IPS-18a (cell line): Measurements from ENCODE around the gene APOA1.

Source experiments
- H3K27ac ChIP-seq: one replicate; pipeline ENCODE4 v1.5.1; 2013; ENCODE audit warnings: low read length
- H3K27me3 ChIP-seq: one replicate; pipeline ENCODE4 v1.6.1; 2013; ENCODE audit warnings: mild to moderate bottlenecking, low read length; ENCODE audit not compliant: control insufficient read depth, insufficient read depth
- H3K36me3 ChIP-seq: one replicate; pipeline ENCODE4 v1.6.1; 2013; ENCODE audit warnings: low read depth, low read length; ENCODE audit not compliant: control insufficient read depth
- H3K4me1 ChIP-seq: one replicate; pipeline ENCODE4 v1.6.1; 2013; ENCODE audit warnings: low read depth, low read length; ENCODE audit not compliant: control insufficient read depth
- H3K4me3 ChIP-seq: one replicate; pipeline ENCODE4 v1.5.1; 2013; ENCODE audit warnings: low read length
- H3K9ac ChIP-seq: one replicate; pipeline ENCODE4 v1.6.1; 2013; ENCODE audit warnings: mild to moderate bottlenecking, low read length, moderate library complexity
- H3K9me3 ChIP-seq: one replicate; pipeline ENCODE4 v1.6.1; 2013; ENCODE audit warnings: low read depth, low read length; ENCODE audit not compliant: control insufficient read depth

The APOA1 gene

DNA sequence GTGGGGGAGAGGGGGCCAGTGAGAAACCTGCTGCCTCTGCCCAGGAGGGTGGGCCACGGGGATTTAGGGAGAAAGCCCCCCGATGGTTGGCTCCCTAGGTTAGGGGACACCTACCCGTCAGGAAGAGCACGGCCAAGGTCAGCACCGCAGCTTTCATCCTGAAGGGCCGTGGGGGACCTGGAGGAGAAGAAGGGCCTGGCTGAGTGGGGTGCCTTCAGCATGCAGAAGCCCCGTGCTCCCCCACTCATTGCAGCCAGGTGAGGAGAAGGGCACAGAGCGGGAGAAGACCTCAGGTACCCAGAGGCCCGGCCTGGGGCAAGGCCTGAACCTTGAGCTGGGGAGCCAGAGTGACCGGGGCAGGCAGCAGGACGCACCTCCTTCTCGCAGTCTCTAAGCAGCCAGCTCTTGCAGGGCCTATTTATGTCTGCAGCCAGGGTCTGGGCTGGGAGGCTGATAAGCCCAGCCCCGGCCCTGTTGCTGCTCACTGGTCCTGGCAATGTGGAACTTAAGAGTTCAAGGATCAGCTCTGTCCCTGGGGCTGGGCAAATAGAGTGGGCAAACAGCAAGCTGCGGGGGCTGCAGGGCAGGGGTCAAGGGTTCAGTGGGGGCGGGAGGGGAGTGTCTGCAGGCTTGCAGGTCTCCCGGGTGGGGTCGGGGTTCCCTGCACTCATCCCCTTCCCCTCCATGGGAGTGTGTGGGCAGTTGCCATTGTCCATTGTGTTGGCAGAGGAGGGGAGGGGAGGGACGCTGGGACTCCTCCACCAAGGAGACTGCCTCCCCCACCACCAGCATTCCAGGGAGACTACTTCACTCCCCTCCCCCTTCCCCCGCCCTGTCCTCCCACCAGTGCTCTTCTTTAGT lies at the start of gene APOA1:
APOA1 (minus strand) TSS at position 392 of the 861 bp plus-strand sequence; CDS start at position 157, 235 bp downstream.
- no peak within 1 kb of the TSS for H3K9ac ChIP-seq
- H3K36me3 ChIP-seq, result no peaks in the 10 kb centered on the region
- H3K4me1 ChIP-seq, result peaks cover 3% of the 10 kb centered on the region
- no peaks in the 10 kb centered on the region for H3K9me3 ChIP-seq
- H3K27ac ChIP-seq, result no peak within 1 kb of the TSS
- H3K27me3 ChIP-seq, result peaks cover 10% of the 10 kb centered on the region
- H3K4me3 ChIP-seq, result no peak within 1 kb of the TSS

DNA sequence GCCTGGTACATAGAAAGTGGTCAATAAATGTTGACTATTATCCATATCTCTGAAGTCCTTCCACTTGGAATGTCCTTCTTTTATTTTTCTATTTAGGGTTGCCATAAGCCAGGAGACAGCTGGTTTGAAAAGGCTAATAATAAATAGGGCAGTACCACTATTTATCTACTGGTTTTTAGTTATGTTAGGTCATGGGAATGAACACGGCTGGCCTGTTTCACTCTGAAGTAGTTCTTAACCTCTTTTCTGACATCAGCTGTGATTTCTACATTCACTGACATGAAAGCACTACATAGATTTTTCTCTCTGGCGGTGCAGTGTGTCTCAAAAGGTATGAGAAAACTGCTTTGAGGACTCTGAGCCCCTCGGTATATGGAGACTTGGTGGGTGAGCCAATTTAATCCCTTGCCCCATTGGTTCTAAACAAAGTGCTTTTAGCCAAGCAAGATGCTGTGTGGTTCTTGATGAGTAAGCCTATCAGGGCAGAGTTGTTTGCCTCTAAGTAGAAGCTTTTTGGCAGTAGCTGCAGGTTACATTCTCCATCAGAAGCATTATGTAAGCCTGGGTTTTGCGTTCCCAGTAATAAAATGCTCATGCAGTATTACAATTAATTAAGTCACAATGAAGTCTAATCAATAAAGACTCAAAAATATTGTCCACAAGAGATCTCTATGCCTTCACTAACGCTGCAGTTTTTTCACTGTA lies 48.7 kb upstream of the APOA1 start:
- no peaks in the 10 kb centered on the region for H3K36me3 ChIP-seq
- no peak overlapping the region for H3K9ac ChIP-seq
- no peak overlapping the region for H3K4me3 ChIP-seq
- no peaks in the 10 kb centered on the region for H3K4me1 ChIP-seq
- no peak overlapping the region for H3K27ac ChIP-seq
- no peaks in the 10 kb centered on the region for H3K27me3 ChIP-seq
- H3K9me3 ChIP-seq, result no peaks in the 10 kb centered on the region

DNA sequence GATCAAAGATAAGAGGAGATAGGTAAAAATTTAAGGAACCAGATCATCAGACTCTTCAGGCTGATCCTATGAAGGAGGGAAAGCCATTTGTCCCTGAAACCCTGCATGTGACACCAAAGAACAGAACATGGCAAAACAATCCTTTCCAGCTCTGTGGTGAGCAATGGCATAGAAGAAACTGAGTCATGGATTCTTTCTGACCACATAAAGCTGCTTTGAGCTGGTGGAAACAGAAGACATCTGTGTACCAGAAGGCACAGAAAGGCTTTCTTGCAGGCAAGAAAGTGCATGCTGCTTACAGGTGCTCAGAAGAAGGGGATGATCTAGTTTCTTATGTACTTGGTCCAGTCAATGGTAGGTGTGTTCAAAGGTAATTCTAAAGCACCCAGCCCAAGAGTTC lies 45.0 kb upstream of the APOA1 start:
- Histone ChIP-seq H3K9me3 (no peaks in the 10 kb centered on the region), H3K36me3 (no peaks in the 10 kb centered on the region), H3K4me1 (no peaks in the 10 kb centered on the region), H3K27ac (no peak overlapping the region), H3K4me3 (no peak overlapping the region), H3K27me3 (no peaks in the 10 kb centered on the region), H3K9ac (no peak overlapping the region)

DNA sequence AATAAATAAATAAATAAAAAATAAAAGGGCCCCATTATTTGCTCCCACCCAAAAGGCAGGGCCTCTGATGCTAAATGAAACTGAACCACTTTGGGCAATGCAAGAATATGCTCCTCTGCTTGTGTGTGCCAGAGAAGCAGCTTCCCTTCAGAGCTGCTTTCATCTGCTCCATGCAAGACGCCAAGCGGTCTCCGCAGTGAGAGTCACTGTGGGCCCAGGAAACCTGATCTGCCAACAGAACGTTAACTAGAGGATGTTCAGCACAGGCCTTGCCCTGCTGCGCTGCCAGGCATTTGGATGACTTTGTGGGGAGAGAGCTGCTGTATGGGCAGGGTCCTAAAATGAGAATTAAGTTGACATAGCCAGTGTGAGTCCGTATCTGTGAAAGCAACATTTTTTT lies 43.7 kb upstream of the APOA1 start:
- Histone ChIP-seq H3K27ac (no peak overlapping the region), H3K36me3 (no peaks in the 10 kb centered on the region), H3K4me3 (no peak overlapping the region), H3K9ac (no peak overlapping the region), H3K4me1 (no peaks in the 10 kb centered on the region), H3K9me3 (no peaks in the 10 kb centered on the region), H3K27me3 (no peaks in the 10 kb centered on the region)

DNA sequence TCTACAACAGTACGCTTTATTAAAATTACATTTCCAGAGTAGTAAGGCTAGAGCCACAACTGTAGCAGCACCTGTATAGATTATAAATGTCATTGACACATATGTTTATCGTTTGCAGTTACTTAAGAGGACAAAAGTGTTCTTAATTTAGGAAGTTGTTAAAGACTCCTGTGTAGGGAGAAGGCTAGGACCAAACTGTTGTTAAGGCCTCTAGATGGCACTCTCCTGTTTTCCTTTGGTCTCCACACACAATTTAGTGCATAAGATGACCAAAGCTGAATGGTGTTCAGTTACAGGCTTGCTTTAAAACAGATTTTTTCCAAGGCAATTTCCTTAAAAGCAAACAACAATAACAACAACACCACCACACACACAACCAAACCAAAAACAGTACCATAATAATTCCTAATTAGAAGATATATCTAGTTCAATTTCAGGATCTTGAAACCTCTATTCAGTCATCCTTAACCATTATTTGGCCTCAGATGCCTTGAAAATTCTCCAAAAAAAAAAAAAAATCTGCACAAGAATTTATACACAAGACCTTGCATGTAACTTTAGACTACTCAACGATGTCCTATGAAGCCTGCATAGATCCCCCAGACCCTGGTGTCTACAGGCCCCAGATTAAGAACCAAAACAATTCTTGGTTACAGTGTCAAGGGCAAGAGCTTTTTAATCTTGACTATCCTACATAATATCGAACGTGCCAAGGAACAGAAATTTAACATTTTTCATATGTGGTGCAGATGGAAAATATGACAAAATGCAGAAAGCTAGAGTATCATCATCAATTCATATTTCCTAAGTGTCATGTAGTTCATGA lies 42.6 kb upstream of the APOA1 start:
- Histone ChIP-seq H3K4me1 (no peaks in the 10 kb centered on the region), H3K27me3 (no peaks in the 10 kb centered on the region), H3K9me3 (no peaks in the 10 kb centered on the region), H3K27ac (no peak overlapping the region), H3K9ac (no peak overlapping the region), H3K4me3 (no peak overlapping the region), H3K36me3 (peaks cover 4% of the 10 kb centered on the region)

- Histone ChIP-seq H3K36me3 (peaks cover 30% of the 10 kb centered on the region), H3K4me1 (no peaks in the 10 kb centered on the region), H3K27ac (no peak overlapping the region), H3K4me3 (no peak overlapping the region), H3K9ac (no peak overlapping the region), H3K27me3 (no peaks in the 10 kb centered on the region), H3K9me3 (no peaks in the 10 kb centered on the region)
These were observed 39.2 kb upstream of the APOA1 start for GRCh38 chr11:116876656-116877055.

- no peak overlapping the region for H3K9ac ChIP-seq
- H3K36me3 ChIP-seq, result peaks cover 43% of the 10 kb centered on the region
- no peaks in the 10 kb centered on the region for H3K4me1 ChIP-seq
- no peaks in the 10 kb centered on the region for H3K27me3 ChIP-seq
- H3K27ac ChIP-seq, result no peak overlapping the region
- no peak overlapping the region for H3K4me3 ChIP-seq
- H3K9me3 ChIP-seq, result no peaks in the 10 kb centered on the region
These were observed 37.8 kb upstream of the APOA1 start for GRCh38 chr11:116875194-116875593.

DNA sequence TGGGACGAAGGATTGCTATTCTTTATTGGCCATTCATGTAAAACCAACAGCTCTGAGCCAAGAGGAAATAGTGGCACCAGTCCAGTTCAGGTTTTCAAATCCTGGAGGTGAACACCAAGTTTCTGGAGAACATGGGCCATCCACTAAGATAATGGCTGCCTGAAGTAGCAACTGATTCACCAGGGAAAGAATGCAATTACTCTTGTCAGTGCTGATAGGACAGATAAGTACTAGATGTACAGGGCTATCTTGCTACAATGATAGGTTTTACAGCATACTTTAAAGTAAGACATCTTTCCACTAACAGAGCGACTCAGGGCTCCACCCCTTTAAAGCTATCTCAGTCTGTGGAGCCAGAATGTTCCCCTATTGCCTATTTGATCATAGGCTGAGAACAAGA lies 36.8 kb upstream of the APOA1 start:
- H3K36me3 ChIP-seq, result peaks cover 53% of the 10 kb centered on the region

GRCh38 chr11:116873381-116873780 lies 36.0 kb upstream of the APOA1 start:
- H3K4me1 ChIP-seq, result no peaks in the 10 kb centered on the region
- no peaks in the 10 kb centered on the region for H3K27me3 ChIP-seq
- no peak overlapping the region for H3K4me3 ChIP-seq
- H3K27ac ChIP-seq, result no peak overlapping the region
- no peak overlapping the region for H3K9ac ChIP-seq
- no peaks in the 10 kb centered on the region for H3K9me3 ChIP-seq
- peaks cover 57% of the 10 kb centered on the region for H3K36me3 ChIP-seq

More for the DNA sequence above, 36.8 kb upstream of the APOA1 start:
- H3K4me1 ChIP-seq, result no peaks in the 10 kb centered on the region
- H3K9me3 ChIP-seq, result no peaks in the 10 kb centered on the region
- H3K27me3 ChIP-seq, result no peaks in the 10 kb centered on the region
- no peak overlapping the region for H3K4me3 ChIP-seq
- H3K9ac ChIP-seq, result no peak overlapping the region
- no peak overlapping the region for H3K27ac ChIP-seq

DNA sequence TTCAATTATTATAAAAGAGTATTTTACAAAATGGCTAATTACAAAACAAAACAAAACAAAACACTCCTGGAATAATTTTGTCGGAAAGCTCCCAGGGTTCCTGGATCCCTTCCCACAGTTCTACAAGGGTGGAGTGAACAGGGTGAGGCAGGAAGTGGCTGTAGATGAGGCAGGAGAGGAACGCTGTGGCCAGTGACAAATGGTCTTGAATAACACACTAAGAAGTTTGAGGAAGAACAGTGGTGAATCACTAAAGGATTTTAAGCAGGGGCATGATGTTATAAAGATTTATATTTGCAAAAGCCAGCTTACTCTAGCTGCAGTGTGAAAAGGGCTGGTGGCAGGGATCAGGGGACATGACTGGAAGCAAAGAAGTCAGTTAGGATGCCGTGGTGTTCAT lies 33.8 kb upstream of the APOA1 start:
- no peaks in the 10 kb centered on the region for H3K4me1 ChIP-seq
- H3K27ac ChIP-seq, result no peak overlapping the region
- no peaks in the 10 kb centered on the region for H3K27me3 ChIP-seq
- peaks cover 73% of the 10 kb centered on the region for H3K36me3 ChIP-seq
- no peak overlapping the region for H3K4me3 ChIP-seq
- H3K9me3 ChIP-seq, result no peaks in the 10 kb centered on the region
- H3K9ac ChIP-seq, result no peak overlapping the region

- Histone ChIP-seq H3K9me3 (no peaks in the 10 kb centered on the region), H3K4me3 (no peak overlapping the region), H3K36me3 (peaks cover 72% of the 10 kb centered on the region), H3K27ac (no peak overlapping the region), H3K27me3 (no peaks in the 10 kb centered on the region), H3K4me1 (no peaks in the 10 kb centered on the region), H3K9ac (no peak overlapping the region)
These were observed 32.6 kb upstream of the APOA1 start for GRCh38 chr11:116870054-116870453.
